Activated CD4-positive, alpha-beta memory T cell treated with anti-CD3 and anti-CD28 coated beads for 36 hours (primary cell): ENCODE results near the gene VPS33A. TPM values are rescaled to one million over a fixed set of nuclear protein-coding genes. Genes with fewer than 3 reads are reported as not detected.
"Not testable (repeated sequence)": the region's sequence is repeated elsewhere in the genome, so short reads cannot be mapped to it uniquely, and the experiment has no call there.

Source experiments
- CTCF ChIA-PET: fragments of 350-600 bp; sonication (Branson Sonifier 250); formaldehyde crosslinking; loops from one replicate; lab custom pipeline; 2021; ENCODE audit warnings: antibody characterized with exemption, inconsistent platforms; lab: Charles Lee
- POLR2A ChIA-PET: fragments of 350-600 bp; sonication (Branson Sonifier 250); formaldehyde crosslinking; loops from one replicate; lab custom pipeline; 2021; ENCODE audit warnings: antibody characterized with exemption; lab: Charles Lee
- DNase-seq: peaks from one replicate; pipeline ENCODE4 v3.0.0-alpha.2; 2020
- H3K27ac Mint-ChIP-seq: one replicate; pipeline ENCODE4 v1.8.0; 2021; ENCODE audit warnings: mixed read lengths
- H3K27me3 Mint-ChIP-seq: one replicate; pipeline ENCODE4 v1.8.0; 2021; ENCODE audit warnings: mixed read lengths
- H3K36me3 Mint-ChIP-seq: one replicate; pipeline ENCODE4 v1.8.0; 2021; ENCODE audit warnings: mixed read lengths
- H3K4me1 Mint-ChIP-seq: one replicate; pipeline ENCODE4 v1.8.0; 2021; ENCODE audit warnings: low read depth, mixed read lengths
- H3K4me3 Mint-ChIP-seq: one replicate; pipeline ENCODE4 v1.8.0; 2021; ENCODE audit warnings: mild to moderate bottlenecking, mixed read lengths
- H3K9me3 Mint-ChIP-seq: one replicate; pipeline ENCODE4 v1.8.0; 2021; ENCODE audit warnings: mixed read lengths
- intact Hi-C: fragments of 100-400 bp; cut with micrococcal nuclease; formaldehyde crosslinking; loops from one replicate; pipeline ENCODE4 v1.15.1; 2023
- total RNA-seq, 2 experiments: library from RNA; stranded (reverse); gene quantifications; one replicate each; pipeline ENCODE4 v1.2.3, GENCODE V29; 2021

VPS33A gene
- total RNA-seq, 2 experiments from 2014 or later, result 24.2 to 24.6 TPM

GRCh38 chr12:122295877-122296276 is 29.6 kb upstream of the VPS33A start:
- POLR2A ChIA-PET, result no interaction called here
- H3K4me1 Mint-ChIP-seq, result peaks cover 4% of the 10 kb centered on the region
- CTCF ChIA-PET, result interaction anchor here (1.0 to 1.6 kb wide), 2 partner anchors 60 to 196 kb away, joined by 3 read pairs; no protein-coding TSS in a partner anchor
- intact Hi-C loops, result no loop called here
- H3K4me3 Mint-ChIP-seq, result no peak overlapping the region
- no peak for DNase-seq
- H3K27me3 Mint-ChIP-seq, result no peaks in the 10 kb centered on the region
- H3K27ac Mint-ChIP-seq, result no peak overlapping the region
- no peaks in the 10 kb centered on the region for H3K9me3 Mint-ChIP-seq
- peaks cover 24% of the 10 kb centered on the region for H3K36me3 Mint-ChIP-seq

GRCh38 chr12:122293081-122293480 is 26.8 kb upstream of the VPS33A start:
- Mint-ChIP-seq H3K27me3 (no peaks in the 10 kb centered on the region), H3K4me1 (peaks cover 8% of the 10 kb centered on the region), H3K36me3 (peaks cover 18% of the 10 kb centered on the region), H3K4me3 (no peak overlapping the region), H3K9me3 (no peaks in the 10 kb centered on the region), H3K27ac (no peak overlapping the region)
- peak; percentile 22 for DNase-seq
- ChIA-PET POLR2A (interaction anchor here (0.6 to 0.7 kb wide), 2 partner anchors 150 to 155 kb away, joined by 3 read pairs; no protein-coding TSS in a partner anchor), CTCF (interaction anchor here (0.7 kb wide), 1 partner anchor 179 kb away, joined by 3 read pairs; no protein-coding TSS in a partner anchor)
- intact Hi-C loops, result no loop called here

DNA sequence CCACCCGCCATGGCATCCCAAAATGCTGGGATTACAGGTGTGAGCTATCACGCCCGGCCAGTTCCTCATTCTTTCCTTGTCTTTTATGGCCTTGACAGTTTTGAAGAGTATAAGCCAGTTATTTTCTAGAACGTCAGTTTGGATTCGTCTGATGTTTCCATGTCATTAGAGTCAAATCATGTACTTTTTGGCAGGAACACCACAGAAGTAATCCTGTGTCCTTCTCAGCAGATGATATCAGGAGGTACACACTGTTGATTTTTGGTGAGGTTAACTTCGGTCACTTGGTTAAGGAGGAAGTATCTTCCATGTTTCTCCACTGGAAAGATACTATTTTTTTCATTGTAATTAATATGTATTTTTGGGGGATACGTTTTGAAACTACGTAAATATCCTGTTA is 25.1 kb upstream of the VPS33A start:
- Mint-ChIP-seq H3K9me3 (no peaks in the 10 kb centered on the region), H3K36me3 (peaks cover 12% of the 10 kb centered on the region), H3K4me3 (no peak overlapping the region), H3K27me3 (no peaks in the 10 kb centered on the region), H3K4me1 (peaks cover 11% of the 10 kb centered on the region), H3K27ac (no peak overlapping the region)
- CTCF ChIA-PET, result interaction anchor here (0.6 kb wide), 1 partner anchor 64 kb away, joined by 6 read pairs; no protein-coding TSS in a partner anchor
- intact Hi-C loops, result no loop called here
- POLR2A ChIA-PET, result no interaction called here
- DNase-seq, result no peak

DNA sequence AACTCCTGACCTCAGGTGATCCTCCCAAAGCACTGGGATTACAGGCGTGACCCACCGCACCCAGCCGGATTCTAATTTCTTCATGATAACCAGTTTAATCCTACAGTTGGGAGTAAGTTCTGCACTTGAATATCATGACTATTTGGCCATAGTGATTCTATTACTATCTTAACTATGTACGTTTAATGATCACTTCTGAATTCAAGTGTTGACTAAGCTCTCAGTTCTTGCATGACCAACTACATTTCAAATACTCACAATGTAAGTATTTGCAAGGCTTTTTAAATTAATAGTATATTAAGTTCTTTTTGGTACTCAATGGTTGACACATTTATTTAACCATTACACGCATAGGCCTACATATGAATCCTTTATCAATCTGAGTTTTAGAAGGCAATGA is 17.4 kb upstream of the VPS33A start:
- Mint-ChIP-seq H3K4me3 (no peak overlapping the region), H3K9me3 (no peaks in the 10 kb centered on the region), H3K27ac (no peak overlapping the region), H3K4me1 (peaks cover 6% of the 10 kb centered on the region), H3K27me3 (no peaks in the 10 kb centered on the region), H3K36me3 (peaks cover 9% of the 10 kb centered on the region)
- DNase-seq, result no peak
- ChIA-PET POLR2A (no interaction called here), CTCF (interaction anchor here (0.7 kb wide), 1 partner anchor 135 kb away, joined by 3 read pairs; no protein-coding TSS in a partner anchor)
- intact Hi-C loops, result no loop called here

GRCh38 chr12:122282061-122282460 is 15.8 kb upstream of the VPS33A start:
- POLR2A ChIA-PET, result no interaction called here
- intact Hi-C loops, result no loop called here
- H3K27ac Mint-ChIP-seq, result no peak overlapping the region
- no peaks in the 10 kb centered on the region for H3K27me3 Mint-ChIP-seq
- H3K4me1 Mint-ChIP-seq, result no peaks in the 10 kb centered on the region
- H3K4me3 Mint-ChIP-seq, result no peak overlapping the region
- CTCF ChIA-PET, result interaction anchor here (0.6 to 1.3 kb wide), 2 partner anchors 189 to 470 kb away, joined by 3 read pairs; no protein-coding TSS in a partner anchor
- H3K9me3 Mint-ChIP-seq, result no peaks in the 10 kb centered on the region
- H3K36me3 Mint-ChIP-seq, result peaks cover 12% of the 10 kb centered on the region
- DNase-seq, result no peak

- Mint-ChIP-seq H3K36me3 (peaks cover 28% of the 10 kb centered on the region), H3K27me3 (no peaks in the 10 kb centered on the region), H3K27ac (no peak overlapping the region), H3K4me3 (no peak overlapping the region), H3K4me1 (no peaks in the 10 kb centered on the region), H3K9me3 (no peaks in the 10 kb centered on the region)
- intact Hi-C loops, result no loop called here
- DNase-seq, result no peak
- POLR2A ChIA-PET, result no interaction called here
- CTCF ChIA-PET, result no interaction called here
Observed at GRCh38 chr12:122276242-122276641, 9.9 kb upstream of the VPS33A start.

GRCh38 chr12:122275459-122275858 is 9.2 kb upstream of the VPS33A start:
- peaks cover 28% of the 10 kb centered on the region for H3K36me3 Mint-ChIP-seq
- H3K4me3 Mint-ChIP-seq, result no peak overlapping the region
- H3K27me3 Mint-ChIP-seq, result no peaks in the 10 kb centered on the region
- DNase-seq, result no peak
- H3K9me3 Mint-ChIP-seq, result no peaks in the 10 kb centered on the region
- CTCF ChIA-PET, result no interaction called here
- intact Hi-C loops, result no loop called here
- no peaks in the 10 kb centered on the region for H3K4me1 Mint-ChIP-seq
- no peak overlapping the region for H3K27ac Mint-ChIP-seq
- POLR2A ChIA-PET, result no interaction called here

DNA sequence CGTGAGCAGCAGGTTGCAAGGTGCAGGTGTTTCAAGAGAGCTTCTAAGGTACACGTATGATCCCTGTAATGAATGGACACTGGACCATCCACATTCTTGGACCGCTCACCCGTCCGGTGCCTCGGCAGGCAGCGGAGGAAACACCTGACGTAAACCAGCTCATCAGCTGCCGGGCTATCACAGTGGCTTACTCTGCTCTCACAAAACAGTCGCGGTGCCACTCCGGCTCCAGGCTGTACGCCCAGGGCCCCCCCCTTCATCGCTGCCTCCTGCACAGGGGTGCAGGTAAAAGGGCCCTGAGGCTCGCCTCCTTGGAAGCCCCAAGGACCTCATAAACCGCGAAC is 436 bp downstream of the VPS33A start:
- Mint-ChIP-seq H3K9me3 (peaks cover 2% of the 10 kb centered on the region), H3K27me3 (peaks cover 3% of the 10 kb centered on the region), H3K4me3 (peak overlapping the region; percentile 99), H3K4me1 (peaks cover 19% of the 10 kb centered on the region), H3K27ac (peak overlapping the region; percentile 99), H3K36me3 (peaks cover 23% of the 10 kb centered on the region)
- intact Hi-C loops, result loop anchor here (1.0 to 10.0 kb wide), 4 partner anchors 21 to 261 kb away; partner anchors contain the start of genes B3GNT4, DIABLO, KNTC1 and RSRC2
- CTCF ChIA-PET, result interaction anchor here (1.1 to 2.5 kb wide), 4 partner anchors 21 to 205 kb away, joined by 3 to 10 read pairs (median 4); partner anchors contain the start of gene DIABLO
- POLR2A ChIA-PET, result interaction anchor here (1.0 to 1.7 kb wide), 4 partner anchors 21 to 476 kb away, joined by 3 to 6 read pairs (median 4); no protein-coding TSS in a partner anchor
- DNase-seq, result peak; percentile 53

GRCh38 chr12:122265476-122265875 is 818 bp downstream of the VPS33A start:
- intact Hi-C loops, result loop anchor here (10.0 kb wide), 1 partner anchor 61 kb away; the partner anchor contains the start of gene B3GNT4
- peaks cover 25% of the 10 kb centered on the region for H3K36me3 Mint-ChIP-seq
- H3K27ac Mint-ChIP-seq, result peak overlapping the region; percentile 99
- POLR2A ChIA-PET, result interaction anchor here (1.0 to 1.7 kb wide), 3 partner anchors 21 to 41 kb away, joined by 3 to 6 read pairs (median 4); no protein-coding TSS in a partner anchor
- peak overlapping the region; percentile 99 for H3K4me3 Mint-ChIP-seq
- CTCF ChIA-PET, result interaction anchor here (2.2 to 2.5 kb wide), 2 partner anchors 21 to 40 kb away, joined by 6 to 10 read pairs; partner anchors contain the start of gene DIABLO
- H3K27me3 Mint-ChIP-seq, result peaks cover 3% of the 10 kb centered on the region
- no peak for DNase-seq
- peaks cover 2% of the 10 kb centered on the region for H3K9me3 Mint-ChIP-seq
- peaks cover 19% of the 10 kb centered on the region for H3K4me1 Mint-ChIP-seq

DNA sequence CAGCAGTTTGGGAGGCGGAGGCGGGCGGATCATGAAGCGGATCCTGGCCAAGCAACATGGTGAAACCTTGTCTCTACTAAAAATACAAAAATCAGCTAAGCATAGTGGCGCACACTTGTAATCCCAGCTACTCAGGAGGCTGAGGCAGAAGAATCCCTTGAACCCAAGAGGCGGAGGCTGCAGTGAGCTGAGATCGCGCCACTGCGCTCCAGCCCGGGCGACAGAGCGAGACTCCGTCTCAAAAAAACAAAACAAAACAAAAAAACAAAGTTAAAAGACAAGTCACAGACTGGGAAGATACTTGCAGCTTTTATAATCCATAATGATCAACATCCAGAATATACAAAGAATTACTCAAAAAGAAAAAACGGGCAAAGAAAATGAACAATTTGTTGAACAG is 5.6 kb downstream of the VPS33A start:
- POLR2A ChIA-PET, DNase-seq, H3K27me3 Mint-ChIP-seq, H3K27ac Mint-ChIP-seq, H3K9me3 Mint-ChIP-seq, CTCF ChIA-PET, H3K4me3 Mint-ChIP-seq: not testable (repeated sequence)
- H3K4me1 Mint-ChIP-seq, result peaks cover 12% of the 10 kb centered on the region
- intact Hi-C loops, result loop anchor here (10.0 kb wide), 1 partner anchor 56 kb away; the partner anchor contains the start of gene B3GNT4
- peaks cover 30% of the 10 kb centered on the region for H3K36me3 Mint-ChIP-seq

DNA sequence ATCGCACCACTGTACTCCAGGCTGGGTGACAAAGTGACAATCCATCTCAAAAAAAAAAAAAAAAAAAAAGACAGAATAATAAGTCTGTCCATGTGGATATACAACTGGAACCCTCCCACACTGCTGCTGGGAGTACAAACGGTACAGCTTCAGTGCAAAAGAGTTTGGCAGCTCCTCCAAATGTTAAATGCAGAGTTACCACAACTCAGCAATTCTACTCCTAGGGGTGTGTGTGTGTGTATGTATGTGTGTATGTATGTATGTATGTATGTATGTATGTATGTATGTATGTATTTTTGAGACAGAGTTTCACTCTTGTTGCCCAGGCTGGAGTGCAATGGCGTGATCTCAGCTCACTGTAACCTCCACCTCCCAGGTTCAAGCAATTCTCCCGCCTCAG is 7.4 kb downstream of the VPS33A start:
- ChIA-PET POLR2A (interaction anchor here (0.6 to 1.0 kb wide), 2 partner anchors 34 to 413 kb away, joined by 3 read pairs; no protein-coding TSS in a partner anchor), CTCF (interaction anchor here (1.1 kb wide), 1 partner anchor 204 kb away, joined by 3 read pairs; no protein-coding TSS in a partner anchor)
- H3K9me3 Mint-ChIP-seq, DNase-seq, H3K27me3 Mint-ChIP-seq, H3K27ac Mint-ChIP-seq, H3K4me1 Mint-ChIP-seq, intact Hi-C loops, H3K4me3 Mint-ChIP-seq: not testable (repeated sequence)
- H3K36me3 Mint-ChIP-seq, result peaks cover 33% of the 10 kb centered on the region

GRCh38 chr12:122258462-122258861 is 7.8 kb downstream of the VPS33A start:
- DNase-seq, result peak; percentile 22
- peak overlapping the region; percentile 48 for H3K27ac Mint-ChIP-seq
- H3K4me3 Mint-ChIP-seq, H3K27me3 Mint-ChIP-seq, H3K9me3 Mint-ChIP-seq, intact Hi-C loops, H3K4me1 Mint-ChIP-seq: not testable (repeated sequence)
- POLR2A ChIA-PET, result interaction anchor here (0.6 to 1.0 kb wide), 2 partner anchors 33 to 413 kb away, joined by 3 read pairs; no protein-coding TSS in a partner anchor
- peaks cover 30% of the 10 kb centered on the region for H3K36me3 Mint-ChIP-seq
- CTCF ChIA-PET, result interaction anchor here (1.1 kb wide), 1 partner anchor 204 kb away, joined by 3 read pairs; no protein-coding TSS in a partner anchor
